Sciatic nerve (tissue), 2 donors: Measurements from ENCODE around the gene TMEM107. TPM values are rescaled to one million over a fixed set of nuclear protein-coding genes. Genes with fewer than 3 reads are reported as not detected.

ENCODE experiments used
- ATAC-seq: fragments of 200-7000 bp; cut with Tn5 transposase; one replicate; pipeline ENCODE4 v1.9.1; 2020; ENCODE audit warnings: mild to moderate bottlenecking, moderate library complexity
- DNase-seq: peaks from one replicate; pipeline ENCODE4 v3.0.0-alpha.2; 2020; ENCODE audit warnings: low spot score
- intact Hi-C: fragments of 100-400 bp; cut with DNase I; formaldehyde crosslinking; loops from one replicate; pipeline ENCODE4 v1.14.2; 2022
- microRNA-seq: library from miRNA; unstranded; fragments of <30 nt; microRNA quantifications from one replicate; pipeline ENCODE4 v1.2.0, GENCODE V29; 2020
- total RNA-seq: library from RNA; stranded (reverse); fragmentation: NEBNext Ultra II Directional; extraction: Animal tissue kit (Norgen Biotek cat#: 25700); gene quantifications from one replicate; pipeline ENCODE4 v1.2.1, GENCODE V29; 2021
- donor health status: DM: no; HTN: no; CAD: no.
- donor health status: DM: no; HTN: no; CAD: no.

TMEM107 gene
- total RNA-seq, 1 donor from 2014 or later = 23.0 TPM

- DNase-seq = peak; percentile 63
- no peak for ATAC-seq
- intact Hi-C loops = loop anchor here (5.0 kb wide), 1 partner anchor 58 kb away; no protein-coding TSS in a partner anchor
Observed at GRCh38 chr17:8124350-8125153, 51.6 kb downstream of the TMEM107 start.

- intact Hi-C loops = loop anchor here (5.0 kb wide), 1 partner anchor 58 kb away; no protein-coding TSS in a partner anchor
- DNase-seq (peak; percentile 71), ATAC-seq (no peak)
Observed at GRCh38 chr17:8123695-8124349, 52.4 kb downstream of the TMEM107 start, which contains the start of gene HES7. HES7 (minus strand) TSS chr17:8124106; CDS start chr17:8124084, 22 bp downstream.

GRCh38 chr17:8122924-8123694 is 53.1 kb downstream of the TMEM107 start:
- DNase-seq (peak; percentile 70), ATAC-seq (peak; percentile 9)
- intact Hi-C loops = loop anchor here (5.0 kb wide), 1 partner anchor 59 kb away; no protein-coding TSS in a partner anchor

Small RNAs within 50 kb of the gene (microRNA-seq; reads per million reads assigned to microRNA genes)
- 2.9 reads per million for gene MIR4521
- not detected for gene MIR6883

Other genes starting within 250 kb of the TMEM107 start
- 1.2 TPM for gene KCNAB3, start 246.5 kb downstream of the TMEM107 start, total RNA-seq
- 78.3 TPM for gene TRAPPC1, start 244.4 kb downstream of the TMEM107 start, total RNA-seq
- gene CNTROB, start 244.2 kb downstream of the TMEM107 start, total RNA-seq = 27.8 TPM
- not detected for gene GUCY2D, start 173.8 kb downstream of the TMEM107 start, total RNA-seq
- not detected for gene ALOX15B, start 137.3 kb downstream of the TMEM107 start, total RNA-seq
- not detected for gene ALOX12B, start 88.7 kb downstream of the TMEM107 start, total RNA-seq
- gene ALOXE3, start 57.9 kb downstream of the TMEM107 start, total RNA-seq = not detected
- 1.1 TPM for gene HES7, start 52.3 kb downstream of the TMEM107 start, total RNA-seq
- gene PER1, start 24.0 kb downstream of the TMEM107 start, total RNA-seq = 182 TPM
- gene VAMP2, start 13.4 kb downstream of the TMEM107 start, total RNA-seq = 108 TPM
- 14.4 TPM for gene BORCS6, start 13.8 kb upstream of the TMEM107 start, total RNA-seq
- gene AURKB, start 34.2 kb upstream of the TMEM107 start, total RNA-seq = 48.5 TPM
- 54.5 TPM for gene CTC1, start 71.7 kb upstream of the TMEM107 start, total RNA-seq
- 27.5 TPM for gene PFAS, start 72.9 kb upstream of the TMEM107 start, total RNA-seq
- 20.9 TPM for gene RANGRF, start 112.3 kb upstream of the TMEM107 start, total RNA-seq
- 6.7 TPM for gene SLC25A35, start 119.0 kb upstream of the TMEM107 start, total RNA-seq
- gene ARHGEF15, start 133.9 kb upstream of the TMEM107 start, total RNA-seq = 32.1 TPM
- gene ODF4, start 163.5 kb upstream of the TMEM107 start, total RNA-seq = not detected
- 1,229 TPM for gene RPL26, start 206.8 kb upstream of the TMEM107 start, total RNA-seq
- not detected for gene RNF222, start 221.4 kb upstream of the TMEM107 start, total RNA-seq